Transverse colon (tissue), 4 donors: ENCODE results near the gene NRCAM.

ENCODE experiments used
- EP300 ChIP-seq: sonication (generic); formaldehyde crosslinking; IDR thresholded peaks from one replicate; pipeline ENCODE4 v1.6.1; 2017; ENCODE audit warnings: antibody characterized with exemption, low read depth
- POLR2A ChIP-seq: fragments of 450-650 bp; IDR thresholded peaks from one replicate; pipeline ENCODE4 v1.6.1; 2016; ENCODE audit warnings: antibody characterized with exemption, mild to moderate bottlenecking, moderate library complexity
- POLR2AphosphoS5 ChIP-seq, 3 donors: sonication (generic); formaldehyde crosslinking; IDR thresholded peaks; one replicate each; pipeline ENCODE4 v1.6.1; 2016; ENCODE audit warnings: antibody characterized with exemption in 3 of 3
- TF ChIP-seq, protein P1 (sequence below), 5 experiments: fragments of 200-600 bp in 3 of 5; fragments of 450-650 bp in 2 of 5; sonication (generic) in 3 of 5; IDR thresholded peaks; 1 replicate in 2 of 5; 2 replicates in 3 of 5; pipeline ENCODE4 v1.5.1; 2016 to 2017; ENCODE audit warnings: antibody characterized with exemption in 5 of 5, inconsistent platforms in 3 of 5, mild to moderate bottlenecking in 2 of 5, moderate library complexity in 1 of 5

- TF ChIP-seq, protein P1, sequence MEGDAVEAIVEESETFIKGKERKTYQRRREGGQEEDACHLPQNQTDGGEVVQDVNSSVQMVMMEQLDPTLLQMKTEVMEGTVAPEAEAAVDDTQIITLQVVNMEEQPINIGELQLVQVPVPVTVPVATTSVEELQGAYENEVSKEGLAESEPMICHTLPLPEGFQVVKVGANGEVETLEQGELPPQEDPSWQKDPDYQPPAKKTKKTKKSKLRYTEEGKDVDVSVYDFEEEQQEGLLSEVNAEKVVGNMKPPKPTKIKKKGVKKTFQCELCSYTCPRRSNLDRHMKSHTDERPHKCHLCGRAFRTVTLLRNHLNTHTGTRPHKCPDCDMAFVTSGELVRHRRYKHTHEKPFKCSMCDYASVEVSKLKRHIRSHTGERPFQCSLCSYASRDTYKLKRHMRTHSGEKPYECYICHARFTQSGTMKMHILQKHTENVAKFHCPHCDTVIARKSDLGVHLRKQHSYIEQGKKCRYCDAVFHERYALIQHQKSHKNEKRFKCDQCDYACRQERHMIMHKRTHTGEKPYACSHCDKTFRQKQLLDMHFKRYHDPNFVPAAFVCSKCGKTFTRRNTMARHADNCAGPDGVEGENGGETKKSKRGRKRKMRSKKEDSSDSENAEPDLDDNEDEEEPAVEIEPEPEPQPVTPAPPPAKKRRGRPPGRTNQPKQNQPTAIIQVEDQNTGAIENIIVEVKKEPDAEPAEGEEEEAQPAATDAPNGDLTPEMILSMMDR (IDR thresholded peaks at IDR 0.05), result no peak
- TF ChIP-seq EP300 (no peak), POLR2AphosphoS5 (IDR thresholded peaks at IDR 0.05) (no peak), POLR2A (no peak)
Measured at GRCh38 chr7:108266491-108266890, 189.7 kb downstream of the NRCAM start.
